HG02623 (cell line): ENCODE data around the gene TAS2R60.
A peak's percentile ranks its signal among the peaks of the same experiment; 100 is the strongest.
"Not testable (repeated sequence)": the region's sequence is repeated elsewhere in the genome, so short reads cannot be mapped to it uniquely, and the experiment has no call there.

Experiments
- ATAC-seq: cut with Tn5 transposase; IDR thresholded peaks from one replicate; pipeline ENCODE4 v1.9.1; 2021; ENCODE audit warnings: moderate library complexity; ENCODE audit not compliant: unreplicated experiment

TAS2R60 gene

GRCh38 chr7:143410521-143411004 is 32.7 kb upstream of the TAS2R60 start:
- no peak for ATAC-seq

GRCh38 chr7:143411976-143412708 is 31.1 kb upstream of the TAS2R60 start:
- ATAC-seq: no peak

GRCh38 chr7:143413123-143413522 is 30.1 kb upstream of the TAS2R60 start:
- no peak for ATAC-seq

- ATAC-seq: not testable (repeated sequence)
Observed at GRCh38 chr7:143415209-143415608, 28.0 kb upstream of the TAS2R60 start.

- ATAC-seq: no peak
Observed at GRCh38 chr7:143415742-143416397, 27.4 kb upstream of the TAS2R60 start.

- ATAC-seq: peak; percentile 51
Observed at GRCh38 chr7:143416565-143417149, 26.6 kb upstream of the TAS2R60 start.

- ATAC-seq: no peak
Observed at GRCh38 chr7:143417734-143418383, 25.4 kb upstream of the TAS2R60 start.

- ATAC-seq: no peak
Observed at GRCh38 chr7:143418681-143419458, 24.4 kb upstream of the TAS2R60 start.

GRCh38 chr7:143419880-143420279 is 23.4 kb upstream of the TAS2R60 start:
- ATAC-seq: no peak

GRCh38 chr7:143420624-143421023 is 22.6 kb upstream of the TAS2R60 start:
- ATAC-seq: not testable (repeated sequence)

- ATAC-seq: no peak
Observed at GRCh38 chr7:143422033-143422432, 21.2 kb upstream of the TAS2R60 start.

GRCh38 chr7:143424476-143424875 is 18.8 kb upstream of the TAS2R60 start:
- ATAC-seq: not testable (repeated sequence)

- ATAC-seq: no peak
Observed at GRCh38 chr7:143426479-143427142, 16.6 kb upstream of the TAS2R60 start.

- no peak for ATAC-seq
Observed at GRCh38 chr7:143429770-143430698, 13.2 kb upstream of the TAS2R60 start.

- no peak for ATAC-seq
Observed at GRCh38 chr7:143431109-143431508, 12.1 kb upstream of the TAS2R60 start.

- no peak for ATAC-seq
Observed at GRCh38 chr7:143433759-143434158, 9.5 kb upstream of the TAS2R60 start.

GRCh38 chr7:143434660-143435059 is 8.6 kb upstream of the TAS2R60 start:
- ATAC-seq: no peak

- no peak for ATAC-seq
Observed at GRCh38 chr7:143435266-143435665, 8.0 kb upstream of the TAS2R60 start.

- ATAC-seq: peak; percentile 89
Observed at GRCh38 chr7:143436325-143436946, 6.8 kb upstream of the TAS2R60 start.
